GM12873 (cell line): ENCODE data around the gene JAG2.

ENCODE experiments used
- CTCF ChIP-seq: IDR thresholded peaks from 2 replicates; pipeline ENCODE4 v1.5.1; 2012; ENCODE audit warnings: low read depth, mild to moderate bottlenecking, moderate library complexity, low read length, control low read depth; ENCODE audit not compliant: insufficient read depth; ENCODE audit errors: missing control alignments

The JAG2 gene

GRCh38 chr14:105207460-105207901 is 38.9 kb upstream of the JAG2 start:
- TF ChIP-seq CTCF = no peak

DNA sequence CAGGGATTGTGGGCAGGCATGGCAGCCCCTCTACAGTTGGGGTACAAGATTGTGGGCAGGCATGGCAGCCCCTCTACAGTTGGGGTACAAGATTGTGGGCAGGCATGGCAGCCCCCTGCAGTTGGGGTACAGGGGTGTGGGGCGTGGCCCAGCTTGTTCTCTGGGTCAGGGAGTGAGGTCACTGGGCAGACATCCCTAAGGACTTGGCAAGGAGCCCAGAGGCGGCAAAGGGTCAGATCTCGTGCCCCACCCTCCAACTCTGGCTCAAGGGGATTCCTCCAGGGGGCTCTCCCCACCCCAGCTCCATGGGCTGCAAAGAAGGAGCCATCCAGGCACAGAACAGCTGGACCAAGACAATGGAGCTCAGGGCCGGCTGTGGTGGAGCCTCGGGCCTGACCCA is 38.3 kb upstream of the JAG2 start:
- no peak for TF ChIP-seq CTCF

- no peak for TF ChIP-seq CTCF
Observed at GRCh38 chr14:105205673-105206208, 37.2 kb upstream of the JAG2 start.

DNA sequence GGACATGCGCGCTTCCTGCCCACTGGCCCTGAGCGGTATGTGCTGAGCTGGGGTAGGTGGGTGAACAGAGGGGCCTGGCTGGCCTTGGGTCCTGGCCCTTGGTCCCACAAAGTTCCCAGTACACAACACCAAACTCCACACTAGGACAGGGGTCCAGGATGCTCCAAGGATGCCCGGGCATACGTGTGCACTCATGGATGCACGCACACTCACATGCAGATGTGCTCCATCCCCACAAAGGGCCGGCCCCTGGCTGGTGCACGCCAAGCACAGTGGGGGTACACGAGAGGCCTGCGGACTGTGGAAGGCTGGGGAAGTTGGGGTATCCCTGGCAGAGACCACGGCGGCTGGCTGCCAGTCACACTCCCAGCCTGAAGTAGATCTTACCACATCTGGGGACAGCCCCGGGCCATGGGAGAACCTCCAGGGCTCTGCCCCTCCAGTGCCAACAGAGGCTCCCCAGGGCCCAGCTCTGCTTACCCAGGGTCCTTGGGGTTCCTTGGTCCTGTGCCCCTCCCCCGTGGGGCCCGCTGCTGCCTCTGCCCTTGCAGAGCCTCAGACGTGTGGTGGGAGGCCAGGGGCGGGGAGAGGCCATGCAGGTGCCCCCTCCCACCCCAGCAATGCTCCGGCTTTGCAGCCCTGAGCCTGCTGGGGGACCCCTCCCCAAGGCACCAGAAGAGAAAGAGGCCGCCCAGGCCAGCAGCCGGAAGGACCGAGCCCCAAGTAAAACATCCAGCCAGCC is 36.5 kb upstream of the JAG2 start:
- TF ChIP-seq CTCF = no peak

DNA sequence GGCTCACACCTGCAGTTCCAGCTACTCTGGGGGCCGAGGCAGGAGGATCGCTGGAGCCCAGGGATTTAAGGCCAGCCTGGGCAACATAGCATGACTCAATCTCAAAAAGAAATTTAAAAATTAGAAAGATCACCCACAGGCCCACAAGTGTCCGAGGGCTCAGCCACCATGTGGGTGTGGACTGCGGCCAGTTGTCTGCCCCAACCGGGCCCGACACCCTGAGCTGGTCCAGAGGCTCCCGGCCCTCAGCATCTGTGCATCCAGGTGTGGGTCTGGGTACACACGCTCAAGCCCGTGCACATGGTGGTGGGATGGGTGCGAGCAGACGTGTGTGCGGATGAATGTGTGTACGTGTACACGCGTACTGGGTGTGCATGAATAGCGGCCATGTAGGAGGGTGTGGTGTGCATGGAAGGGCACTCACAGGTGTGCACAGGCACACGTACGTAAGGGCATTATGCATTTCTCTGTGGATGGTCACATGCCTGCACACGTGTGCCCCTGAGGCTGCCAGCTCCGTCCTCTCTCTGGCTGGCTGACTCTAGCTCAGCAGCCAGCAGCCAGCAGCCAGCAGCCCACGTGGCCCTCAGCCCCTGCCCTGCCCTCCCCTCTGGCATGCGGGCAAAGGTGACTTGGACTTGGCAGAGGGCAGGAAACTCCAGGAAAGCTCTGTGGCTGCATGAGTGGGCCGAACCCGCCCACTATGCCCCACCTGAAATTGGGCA is 35.8 kb upstream of the JAG2 start:
- no peak for TF ChIP-seq CTCF

DNA sequence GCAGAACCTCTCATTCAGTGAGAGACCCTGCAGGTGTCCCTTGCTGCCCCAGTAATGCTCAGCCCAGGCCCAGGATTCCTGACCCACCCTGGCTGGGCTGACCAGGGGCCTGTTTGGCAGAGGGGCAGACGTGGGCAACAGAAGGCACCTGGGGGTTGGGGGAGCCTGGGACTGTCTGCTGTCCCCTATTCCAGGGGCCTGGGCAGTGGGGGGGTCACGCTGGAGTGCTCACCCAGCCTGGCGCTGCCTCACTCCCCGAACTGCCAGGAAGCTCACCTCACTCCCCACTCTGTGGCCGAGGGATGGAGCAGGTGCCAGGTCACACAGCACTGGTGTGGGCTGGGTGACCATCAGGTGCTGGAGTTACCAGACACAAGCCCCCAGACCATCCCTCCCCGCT is 35.1 kb upstream of the JAG2 start:
- no peak for TF ChIP-seq CTCF

DNA sequence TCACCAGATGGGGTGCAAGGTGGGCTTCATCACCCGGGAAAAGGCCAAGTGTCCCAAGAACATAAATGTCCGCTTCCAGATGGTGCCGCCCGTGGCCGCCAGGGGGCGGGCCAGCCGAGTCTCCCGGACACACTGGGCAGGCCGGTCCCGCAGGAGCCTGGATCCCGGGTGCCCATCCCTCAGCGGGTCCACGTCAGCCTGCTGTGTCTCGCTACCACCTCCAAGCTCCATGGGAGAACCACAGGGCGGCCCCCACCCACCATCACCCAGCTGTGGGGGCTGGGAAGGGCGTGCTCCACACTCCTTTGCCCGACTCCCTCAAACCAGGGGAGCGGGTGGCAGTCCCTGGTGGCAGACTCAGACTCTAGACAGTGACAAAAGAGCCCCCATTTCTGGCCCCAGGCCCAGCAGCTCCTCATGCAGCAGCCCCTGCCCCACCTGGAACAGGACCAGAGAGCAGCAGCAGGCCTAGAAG is 34.5 kb upstream of the JAG2 start:
- TF ChIP-seq CTCF = peak; percentile 85
